HG02981 (cell line): ENCODE results near the gene GAS6.
"Not testable (repeated sequence)": the region's sequence is repeated elsewhere in the genome, so short reads cannot be mapped to it uniquely, and the experiment has no call there.

Experiments
- ATAC-seq: cut with Tn5 transposase; IDR thresholded peaks from one replicate; pipeline ENCODE4 v1.9.1; 2021; ENCODE audit warnings: mild to moderate bottlenecking, moderate library complexity; ENCODE audit not compliant: unreplicated experiment

The GAS6 gene

DNA sequence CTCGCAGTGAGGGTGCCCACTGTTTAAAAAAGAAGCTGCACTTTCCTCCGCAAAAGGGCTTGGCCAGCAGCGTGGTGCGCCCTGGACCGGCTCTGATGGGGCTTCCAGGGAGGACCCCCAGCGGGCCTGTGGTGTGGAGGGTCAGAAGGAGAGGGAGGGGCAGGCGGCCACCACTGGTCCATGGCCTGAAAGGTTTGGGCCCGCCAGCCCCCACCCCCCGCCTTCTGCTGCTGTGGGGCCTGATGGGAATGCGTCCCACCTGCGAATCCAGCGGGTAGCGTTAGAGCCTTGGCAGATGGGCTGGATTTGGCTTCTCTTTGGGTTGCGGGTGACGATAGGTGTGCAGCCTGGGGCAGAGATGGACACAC, 70.2 kb downstream of the GAS6 start:
- no peak for ATAC-seq

DNA sequence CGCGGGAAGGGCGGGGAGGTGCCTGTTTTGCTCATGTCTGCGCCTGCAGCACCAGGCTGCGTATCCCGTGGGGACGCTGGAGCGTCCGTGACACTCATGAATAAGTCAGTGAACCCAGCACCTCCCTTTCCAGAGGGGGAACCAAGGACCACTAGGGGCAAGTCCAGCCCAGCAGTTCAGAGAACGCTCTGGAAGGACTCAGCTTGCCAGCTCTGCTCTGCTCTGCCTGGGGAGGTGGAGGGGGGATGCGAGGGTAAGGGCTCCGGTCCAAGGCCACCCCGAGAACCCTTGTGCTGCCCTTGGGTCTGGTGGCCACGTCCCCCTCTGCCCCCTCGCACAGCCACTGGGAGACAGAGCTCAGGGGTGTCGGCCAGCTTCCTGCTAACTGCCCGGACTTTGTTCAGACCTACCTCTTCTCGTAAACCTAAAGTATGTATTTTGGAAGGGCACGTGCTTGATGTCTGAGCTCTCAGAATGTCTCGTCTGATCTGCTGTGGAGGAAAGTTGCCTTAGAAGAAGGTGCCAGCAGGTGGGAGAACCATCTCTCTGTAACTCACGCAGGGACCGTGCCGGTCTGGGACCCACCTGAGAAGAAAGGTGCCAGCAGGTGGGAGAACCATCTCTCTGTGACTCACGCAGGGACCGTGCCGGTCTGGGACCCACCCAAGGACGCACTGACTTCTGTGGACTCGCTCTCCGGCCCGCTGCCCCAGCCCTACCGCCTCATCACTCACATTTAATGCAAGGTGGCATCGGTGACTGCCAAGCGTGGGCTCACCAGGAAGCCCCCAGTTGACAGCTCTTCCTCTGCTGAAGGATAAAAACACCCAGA, 70.8 kb downstream of the GAS6 start:
- ATAC-seq: no peak

DNA sequence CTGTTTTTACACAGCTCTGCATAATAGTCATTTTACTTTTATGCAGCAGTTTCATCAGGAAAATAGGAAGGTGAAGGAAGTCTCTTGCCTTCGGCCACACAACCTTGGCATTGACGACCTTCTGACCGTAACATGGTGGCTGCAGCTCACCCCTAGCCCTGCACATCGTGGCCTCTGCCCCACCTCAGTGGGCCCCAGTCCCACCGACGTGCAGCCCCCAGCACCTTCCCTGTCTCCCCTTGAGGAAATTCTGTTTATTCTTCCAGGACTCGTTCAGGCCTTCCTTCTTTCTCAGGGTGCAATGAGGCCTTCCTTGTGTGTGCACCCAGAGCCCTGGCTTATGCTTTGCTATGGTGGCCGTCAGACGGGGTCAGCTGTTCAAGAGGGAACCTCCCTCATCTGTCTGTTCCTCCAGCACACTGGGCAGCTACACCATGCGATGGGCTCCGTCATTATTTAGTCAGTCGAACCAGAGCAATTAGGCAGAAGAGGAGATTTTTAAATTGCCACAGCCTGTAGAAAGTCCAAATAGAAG, 71.6 kb downstream of the GAS6 start:
- no peak for ATAC-seq

DNA sequence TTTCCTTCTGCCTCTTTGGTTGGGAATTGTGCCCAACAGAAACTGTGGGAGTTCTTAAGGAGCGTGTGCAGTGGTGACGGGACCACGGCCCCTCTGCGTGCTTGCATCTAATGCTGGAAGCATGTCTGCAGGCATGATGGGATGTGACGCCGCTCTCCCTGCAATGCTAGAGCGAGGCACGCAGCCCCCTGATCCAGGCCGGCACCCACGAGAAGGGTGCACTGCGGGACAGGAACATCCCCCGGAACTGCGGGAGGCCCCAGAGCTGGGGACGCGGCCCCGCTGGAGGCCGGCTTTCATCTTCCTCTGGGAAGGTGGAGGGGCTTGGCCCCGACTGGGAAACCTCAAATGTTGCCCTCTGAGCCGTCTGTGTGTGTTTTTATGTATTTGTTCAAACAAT, 72.1 kb downstream of the GAS6 start:
- no peak for ATAC-seq

DNA sequence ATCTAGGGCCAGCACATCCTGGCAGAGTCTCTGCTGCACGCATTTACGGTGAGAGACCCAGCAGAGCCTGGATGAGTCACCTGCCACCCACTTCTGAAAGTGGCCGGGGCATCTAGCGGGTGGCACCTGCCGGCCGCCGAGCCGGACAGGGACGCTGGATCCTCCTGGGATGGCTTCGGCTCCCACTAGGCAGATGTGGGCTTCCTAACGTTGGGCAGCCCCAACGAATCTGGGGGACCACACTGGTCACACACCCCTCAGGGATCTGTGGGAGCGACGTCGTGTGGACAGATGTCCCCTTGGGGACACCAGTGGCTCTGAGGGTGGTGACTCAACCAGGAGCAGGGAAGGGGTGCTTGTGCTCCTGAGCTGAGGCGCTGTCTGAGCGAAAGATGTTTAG, 72.7 kb downstream of the GAS6 start:
- ATAC-seq: no peak

DNA sequence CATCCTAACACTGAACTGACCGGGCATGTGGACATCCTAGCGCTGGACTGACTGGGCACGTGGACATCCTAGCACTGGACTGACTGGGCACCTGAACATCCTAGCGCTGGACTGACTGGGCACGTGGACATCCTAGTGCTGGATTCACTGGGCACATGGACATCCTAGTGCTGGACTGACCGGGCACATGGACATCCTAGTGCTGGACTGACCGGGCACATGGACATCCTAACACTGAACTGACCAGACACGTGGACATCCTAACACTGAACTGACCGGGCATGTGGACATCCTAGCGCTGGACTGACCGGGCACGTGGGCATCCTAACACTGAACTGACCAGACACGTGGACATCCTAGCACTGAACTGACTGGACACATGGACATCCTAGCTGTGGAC, 73.9 kb downstream of the GAS6 start:
- ATAC-seq: not testable (repeated sequence)

DNA sequence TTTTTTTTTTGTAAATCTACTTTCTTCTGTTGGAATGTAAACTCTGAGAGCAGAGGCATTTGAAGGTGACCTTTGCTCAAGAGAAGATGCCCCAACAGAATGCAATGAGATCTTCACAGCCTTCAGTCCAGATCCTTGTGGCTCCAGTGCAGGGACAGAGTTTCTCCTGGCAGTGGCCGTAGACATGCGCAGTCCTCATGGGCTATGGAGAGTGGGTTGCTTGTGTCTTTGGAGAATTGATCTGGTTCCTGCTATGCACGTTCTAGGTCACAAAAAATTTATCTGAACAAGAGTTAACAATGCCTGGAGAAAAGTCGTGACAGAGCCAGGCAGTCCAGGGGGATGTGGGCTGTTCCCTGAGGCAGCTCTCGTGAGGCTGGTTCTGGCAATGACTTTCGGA, 74.7 kb downstream of the GAS6 start:
- no peak for ATAC-seq

DNA sequence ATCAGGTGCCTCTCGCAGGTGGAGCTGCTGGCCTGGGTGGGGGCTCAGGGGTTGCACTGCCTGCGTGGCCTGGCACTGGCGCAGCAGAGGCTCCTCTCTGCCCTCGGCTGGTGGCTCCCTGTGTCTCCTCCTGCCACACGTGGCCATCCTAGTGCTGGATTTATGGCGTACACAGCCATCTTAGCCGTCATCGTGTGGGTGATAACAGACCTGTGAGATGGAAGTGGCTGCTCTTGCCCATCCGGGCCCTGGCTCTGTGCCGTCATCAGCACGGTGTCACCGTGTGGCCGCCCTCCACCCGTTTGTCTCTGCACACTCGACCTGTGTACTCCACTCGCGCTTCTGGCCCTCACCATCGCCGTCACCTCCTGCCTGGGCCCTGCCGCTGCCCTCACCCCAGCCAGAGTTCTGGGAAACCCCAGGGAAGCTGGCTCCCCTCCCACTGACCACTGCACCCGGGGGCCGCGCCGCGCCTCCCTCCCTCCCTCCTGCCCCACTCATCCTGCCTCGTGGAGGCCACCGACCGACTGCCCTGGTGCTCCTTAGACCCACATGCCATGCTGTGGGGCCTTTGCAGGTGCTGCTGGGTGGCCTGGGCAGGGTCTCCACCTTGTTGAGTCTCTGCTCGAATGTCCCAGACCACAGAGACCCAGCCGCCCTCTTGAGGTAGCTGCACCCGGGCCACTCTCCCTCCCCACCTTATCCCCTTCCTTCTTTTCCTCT, 75.3 kb downstream of the GAS6 start:
- ATAC-seq: no peak

DNA sequence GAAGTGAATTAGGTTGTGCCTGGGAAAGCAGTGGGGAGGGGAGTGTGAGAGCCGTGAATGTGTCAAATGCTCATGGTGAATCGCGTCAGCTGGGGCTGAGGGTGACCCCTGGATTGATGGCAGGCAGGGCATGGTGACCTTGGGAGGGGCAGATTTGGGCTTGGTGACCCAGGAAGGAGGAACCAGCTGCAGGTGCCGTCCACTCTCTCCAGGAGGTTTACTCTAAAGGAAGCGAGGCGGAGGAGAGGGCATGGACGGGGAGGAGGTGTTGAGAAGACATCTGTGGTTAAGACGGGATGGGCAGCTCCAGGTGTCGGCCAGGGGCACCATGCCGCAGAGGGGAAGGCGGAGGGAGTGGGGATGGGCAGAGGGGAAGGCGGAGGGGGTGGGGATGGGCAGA, 76.2 kb downstream of the GAS6 start:
- ATAC-seq: no peak

DNA sequence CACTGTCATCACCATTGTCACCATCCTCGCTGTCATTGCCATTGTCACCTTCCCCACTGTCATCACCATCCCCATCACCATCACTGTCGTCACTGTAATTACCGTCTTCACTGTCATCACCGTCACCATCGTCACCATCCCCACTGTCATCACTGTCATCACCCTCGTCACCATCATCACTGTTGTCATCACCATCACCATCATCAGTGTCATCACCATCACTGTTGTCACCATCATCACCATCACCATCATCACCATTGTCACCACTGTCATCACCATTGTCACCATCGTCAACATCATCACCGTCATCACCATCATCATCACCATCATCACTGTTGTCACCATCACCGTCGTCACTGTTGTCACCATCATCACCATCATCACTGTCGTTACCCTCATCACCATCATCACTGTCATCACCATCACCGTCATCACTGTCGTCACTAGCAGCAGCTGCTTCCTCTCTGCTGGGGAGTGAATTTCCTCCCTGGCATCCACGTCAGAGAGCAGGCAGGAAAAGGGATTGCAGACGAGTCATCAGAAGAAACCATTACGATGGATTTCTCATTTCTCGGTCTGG, 77.5 kb downstream of the GAS6 start:
- ATAC-seq: no peak

DNA sequence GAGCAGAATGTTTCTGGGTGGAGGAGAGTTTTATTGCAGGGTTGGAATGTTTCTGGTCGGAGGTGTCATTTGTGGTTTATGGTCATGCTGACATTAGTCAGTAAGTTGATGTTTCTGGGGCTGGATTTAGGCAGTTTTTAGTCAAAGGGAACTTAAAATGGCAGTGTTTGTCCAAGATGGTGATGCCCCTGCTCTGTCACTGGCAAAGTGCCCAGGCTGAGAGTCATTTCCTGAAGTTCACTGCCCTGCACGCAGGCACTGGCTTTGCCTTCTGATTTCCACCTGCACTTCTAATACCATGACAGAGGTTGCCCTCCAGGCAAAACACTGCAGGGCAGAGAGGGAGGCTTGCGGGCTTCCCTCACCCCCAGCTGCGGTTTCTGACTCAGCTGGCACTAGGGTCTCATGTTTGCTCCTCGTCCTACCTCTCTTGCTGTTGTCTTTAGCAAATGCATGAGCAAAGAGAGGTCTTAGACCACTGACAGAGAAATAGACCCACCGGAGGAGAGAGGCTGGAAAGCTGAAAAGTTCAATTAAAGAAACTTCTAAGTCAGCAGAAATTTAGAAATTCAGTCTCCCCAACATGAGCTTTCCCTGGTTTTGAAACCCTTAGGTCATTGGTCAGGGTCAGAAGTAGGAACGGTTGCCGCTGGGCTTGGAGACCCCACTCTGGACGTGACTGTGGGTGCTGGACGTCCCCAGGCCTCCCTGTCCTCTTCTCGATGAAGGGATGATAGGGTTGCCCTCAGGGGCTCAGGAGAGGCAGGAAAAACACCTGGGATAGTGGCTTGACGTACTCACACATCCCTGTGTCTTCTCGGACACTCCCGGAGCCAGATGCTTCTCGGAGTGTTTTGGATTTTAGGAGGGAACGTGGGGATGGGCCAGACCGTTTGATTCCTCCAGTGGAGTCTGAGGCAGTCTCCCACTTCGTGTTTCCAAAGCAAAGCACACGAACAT, 78.5 kb downstream of the GAS6 start:
- no peak for ATAC-seq

DNA sequence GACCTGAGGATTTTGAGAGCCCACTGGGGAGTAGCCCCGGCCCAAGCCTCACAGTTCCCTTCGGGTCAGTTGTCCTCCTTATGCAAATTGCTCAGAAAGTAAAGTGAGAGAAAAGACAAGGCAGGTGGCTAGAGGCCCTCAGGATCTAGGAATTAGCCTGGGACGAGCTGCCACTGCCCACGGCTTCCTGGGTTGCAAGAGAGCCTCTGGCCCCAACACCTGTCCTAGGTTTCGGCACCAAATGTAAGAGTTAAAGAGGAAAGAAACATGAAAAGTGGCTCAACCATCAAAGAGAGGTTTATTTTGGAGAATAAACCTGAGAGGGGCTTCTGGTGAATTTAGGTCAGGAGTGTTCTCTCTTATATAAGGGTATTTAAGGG, 79.2 kb downstream of the GAS6 start:
- ATAC-seq: no peak

DNA sequence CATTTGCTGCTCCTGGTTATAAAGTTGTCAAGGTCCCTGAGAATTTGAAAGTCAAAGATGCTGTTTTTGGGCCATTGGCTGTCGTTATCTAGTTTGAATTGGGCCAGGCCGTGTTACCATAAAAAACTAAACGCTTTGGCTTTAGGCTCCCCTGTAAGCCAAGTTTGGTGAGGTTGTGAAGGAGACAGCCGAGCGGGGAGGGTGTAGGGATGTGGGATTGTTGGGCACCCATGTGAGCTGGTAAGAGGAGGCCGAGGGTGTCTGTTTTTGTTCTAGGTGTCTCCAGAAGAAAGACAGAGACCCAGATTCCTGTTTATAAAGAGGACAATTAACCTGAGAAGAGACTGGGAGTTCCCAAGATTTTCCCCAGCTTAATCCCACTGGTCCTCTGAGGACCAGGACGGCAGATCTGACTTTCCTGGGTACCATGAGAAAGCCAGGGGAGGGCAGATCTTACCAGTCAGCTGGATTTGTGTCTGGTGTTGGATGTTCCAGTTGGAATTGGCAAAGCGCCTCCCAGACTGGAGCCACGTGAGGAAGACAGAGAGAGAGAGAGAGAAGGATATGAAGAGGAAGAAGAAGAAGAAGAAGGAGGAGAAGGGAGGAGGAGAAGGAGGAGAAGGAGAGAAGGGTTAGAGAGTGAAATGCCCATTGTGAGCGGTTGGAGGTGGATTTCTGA, 79.8 kb downstream of the GAS6 start:
- ATAC-seq: no peak

DNA sequence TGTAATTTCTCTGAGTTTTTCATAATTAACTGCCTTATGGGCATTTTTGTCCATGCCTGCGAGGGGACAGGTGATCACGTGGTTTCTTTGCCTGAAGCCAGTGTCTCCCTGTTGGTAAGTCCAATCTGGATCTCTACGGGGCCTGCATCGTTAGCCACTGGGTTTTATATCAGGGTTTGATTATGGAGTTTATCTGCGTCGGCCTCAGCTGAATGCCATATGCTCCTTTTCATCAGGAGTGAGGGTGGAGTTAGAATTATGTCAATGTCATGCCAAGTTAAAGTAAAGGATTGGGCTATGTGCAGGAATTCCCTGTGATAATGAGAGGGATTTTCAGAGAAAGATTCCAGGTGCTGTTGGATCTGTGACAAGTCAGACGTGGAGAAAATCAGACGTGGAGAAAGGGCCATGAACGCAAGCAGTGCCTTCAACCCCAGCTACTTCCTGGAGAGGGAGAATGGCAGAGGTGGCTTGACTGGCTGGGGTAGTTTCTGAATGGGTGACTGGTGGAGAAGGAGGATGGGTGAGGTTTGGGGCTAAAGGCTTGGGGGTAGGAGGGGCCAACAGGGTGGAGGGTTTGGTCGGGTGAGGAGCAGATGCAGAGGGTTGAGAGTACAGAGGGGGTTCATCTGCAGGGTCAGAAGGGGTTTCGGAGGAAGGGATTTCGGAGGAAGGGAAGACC, 80.5 kb downstream of the GAS6 start:
- no peak for ATAC-seq

DNA sequence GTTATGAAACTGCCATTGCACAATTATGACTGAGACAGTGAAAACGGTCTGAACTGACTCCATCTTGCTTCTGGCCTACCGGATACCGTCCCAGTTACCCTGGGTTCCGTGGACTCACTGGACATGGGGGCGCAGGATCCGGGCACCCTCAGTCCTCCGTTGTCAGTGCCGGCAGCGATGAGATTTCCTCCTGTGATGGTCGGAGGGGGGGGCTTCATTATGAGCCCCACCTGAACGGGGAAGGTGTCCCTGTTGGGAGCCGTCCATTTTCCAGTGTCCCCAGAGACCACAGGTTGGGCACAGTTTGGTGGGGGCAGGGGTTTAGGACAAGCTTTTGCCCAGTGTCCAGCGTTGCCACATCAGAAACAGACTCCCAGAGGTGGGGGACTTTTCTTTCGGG, 81.4 kb downstream of the GAS6 start:
- ATAC-seq: no peak

DNA sequence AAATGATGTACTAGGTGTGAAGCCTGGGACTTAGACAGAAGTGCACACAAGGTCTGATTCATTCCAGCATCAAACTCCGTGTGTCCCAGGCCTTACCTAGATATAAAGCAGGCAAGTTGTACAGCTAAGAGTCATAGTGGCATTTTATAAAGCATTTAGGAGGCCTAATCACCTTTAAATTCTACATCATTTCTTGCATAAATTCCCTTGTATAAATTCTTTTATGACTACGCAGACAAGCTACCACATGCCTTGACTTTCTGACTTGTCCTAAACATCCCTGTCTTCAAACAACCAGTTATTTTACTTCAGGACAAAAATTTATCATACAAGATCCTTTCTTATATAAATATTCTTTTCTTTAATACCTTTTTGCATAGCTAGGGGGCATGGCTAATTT, 82.3 kb downstream of the GAS6 start:
- no peak for ATAC-seq

DNA sequence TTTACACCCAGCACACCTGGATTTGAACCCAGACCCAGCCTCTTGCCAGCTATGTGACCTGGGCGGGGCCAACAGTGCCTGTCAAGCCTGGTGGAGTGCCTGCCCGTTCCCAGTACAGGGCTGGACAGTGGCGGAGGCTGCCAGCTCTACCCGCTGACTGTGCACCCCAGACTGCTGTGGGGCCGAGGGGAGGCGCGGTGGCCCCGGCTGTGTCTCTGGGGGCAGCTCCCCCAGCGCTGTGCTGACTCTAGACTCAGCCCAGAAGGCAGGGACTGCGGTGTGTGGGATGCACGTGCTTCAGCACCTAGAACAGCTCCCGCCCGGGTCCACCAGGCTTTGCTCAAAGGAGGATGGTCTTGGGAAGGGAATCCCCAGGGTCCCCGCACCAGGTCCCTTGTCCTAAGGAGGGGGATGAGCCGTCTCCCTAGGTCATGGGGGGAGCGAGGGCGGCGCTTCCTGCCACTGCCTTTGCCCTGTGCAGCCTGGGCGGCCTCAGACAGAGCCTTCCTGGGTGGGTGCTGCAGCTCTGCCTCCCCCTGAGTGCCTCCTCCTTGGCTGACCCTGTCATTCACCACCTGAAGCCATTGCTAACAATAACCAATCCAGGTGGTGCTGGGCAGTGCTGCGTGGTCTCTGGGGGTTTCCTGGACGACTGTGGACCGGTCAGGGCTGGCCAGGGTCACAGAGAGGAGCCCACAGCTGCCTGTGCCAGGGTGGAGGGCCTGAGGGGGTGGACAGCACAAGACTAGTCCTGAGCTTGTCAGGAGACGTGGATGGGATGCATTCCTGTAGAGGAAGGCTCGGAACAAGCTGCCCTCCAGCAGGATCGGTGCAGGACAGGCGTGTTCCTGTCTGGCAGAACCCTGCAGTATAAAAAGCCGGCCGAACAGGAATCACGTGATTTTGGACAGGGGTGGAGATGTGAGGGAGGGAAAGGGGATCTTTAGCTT, 86.3 kb downstream of the GAS6 start:
- no peak for ATAC-seq

DNA sequence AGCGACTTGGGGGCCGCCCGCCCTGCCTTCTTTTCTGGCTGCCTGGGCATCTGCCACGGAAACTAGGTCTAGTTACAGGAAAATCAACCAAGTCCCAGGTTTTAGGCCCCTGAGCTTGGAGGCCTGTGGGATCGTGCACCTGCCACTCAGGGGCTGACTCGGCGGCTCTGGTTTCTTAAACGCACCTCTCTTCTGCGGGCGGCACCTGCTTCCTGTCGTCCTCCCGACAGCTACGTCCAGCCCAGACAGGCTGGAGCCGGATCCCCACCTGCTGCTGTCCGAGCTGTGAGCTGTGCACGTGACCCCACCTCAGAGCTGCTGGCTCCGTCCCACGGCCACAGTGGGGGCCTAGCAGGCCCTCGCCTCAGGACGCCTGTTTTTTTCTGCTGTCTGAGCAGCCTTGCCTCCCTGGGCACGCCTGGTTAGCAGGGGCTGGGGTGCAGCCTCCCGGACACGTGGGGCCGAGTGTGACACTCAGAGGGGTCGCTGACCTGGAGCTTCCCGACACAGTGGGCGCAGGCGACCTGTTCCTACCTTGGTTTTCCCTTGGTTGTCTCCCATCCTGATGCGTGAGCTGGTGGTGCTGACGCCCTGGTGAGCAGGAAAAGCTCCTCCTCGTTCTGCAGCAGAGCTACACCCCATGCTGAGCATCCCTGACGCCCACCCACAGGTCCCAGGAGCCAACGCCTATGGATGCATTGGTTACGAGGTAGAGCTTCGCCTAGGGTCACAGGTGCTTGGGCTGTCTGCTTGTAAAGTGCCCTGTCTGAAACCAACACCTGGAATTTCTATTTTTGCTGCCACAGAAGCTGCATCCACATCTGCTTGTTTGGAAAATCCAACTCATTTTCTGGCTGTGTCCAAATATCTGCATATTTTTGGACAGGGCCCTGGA, 87.4 kb downstream of the GAS6 start:
- no peak for ATAC-seq
